AG04449 (cell line): ENCODE data around the gene METTL24.

Experiments used
- CTCF ChIA-PET: fragments of 350-600 bp; formaldehyde crosslinking; extraction: SDS; loops from one replicate; lab custom pipeline; 2021; ENCODE audit warnings: antibody characterized with exemption; lab: Yijun Ruan, JAX
- POLR2A ChIA-PET: fragments of 400-600, 350-600 bp; formaldehyde crosslinking; extraction: SDS; loops from one replicate; lab custom pipeline; 2020; ENCODE audit warnings: antibody characterized with exemption, inconsistent platforms; lab: Yijun Ruan, JAX
- DNase-seq: peaks from one replicate; pipeline ENCODE4 v3.0.0-alpha.2; 2010; ENCODE audit warnings: low read depth, low spot score
- H3K4me3 ChIP-seq: 2 replicates; pipeline ENCODE4 v1.5.1; 2011; ENCODE audit warnings: low read depth, mild to moderate bottlenecking, control low read depth, low read length
- CTCF ChIP-seq: IDR thresholded peaks from one replicate; pipeline ENCODE4 v1.5.1; 2011; ENCODE audit warnings: mild to moderate bottlenecking, moderate library complexity, low read length, control low read depth, inconsistent platforms; ENCODE audit not compliant: insufficient read depth; ENCODE audit errors: missing control alignments

The METTL24 gene

GRCh38 chr6:110358553-110359160 lies 508 bp upstream of the METTL24 start:
- no peak overlapping the region; the same call in 1 of the 2 replicates for H3K4me3 ChIP-seq
- POLR2A ChIA-PET = no interaction called here
- DNase-seq = no peak
- TF ChIP-seq CTCF = no peak
- CTCF ChIA-PET = interaction anchor here (1.8 kb wide), 1 partner anchor 11 kb away, joined by 4 read pairs; no protein-coding TSS in a partner anchor

GRCh38 chr6:110357298-110357663 lies 868 bp downstream of the METTL24 start:
- no peak for TF ChIP-seq CTCF
- H3K4me3 ChIP-seq = peak overlapping the region; percentile 40
- no peak for DNase-seq
- CTCF ChIA-PET = no interaction called here
- POLR2A ChIA-PET = interaction anchor here (0.7 kb wide), 1 partner anchor 917 kb away, joined by 3 read pairs; the partner anchor contains the start of genes PPIL6 and SMPD2

GRCh38 chr6:110356778-110357177 lies 1.4 kb downstream of the METTL24 start:
- TF ChIP-seq CTCF = no peak
- H3K4me3 ChIP-seq = no peak overlapping the region
- no peak for DNase-seq
- CTCF ChIA-PET = no interaction called here
- POLR2A ChIA-PET = no interaction called here

GRCh38 chr6:110355727-110356126 lies 2.4 kb downstream of the METTL24 start:
- CTCF ChIA-PET = no interaction called here
- POLR2A ChIA-PET = no interaction called here
- TF ChIP-seq CTCF = no peak
- DNase-seq = no peak
- H3K4me3 ChIP-seq = no peak overlapping the region

- POLR2A ChIA-PET = no interaction called here
- CTCF ChIA-PET = no interaction called here
- H3K4me3 ChIP-seq = no peak overlapping the region
- no peak for TF ChIP-seq CTCF
- DNase-seq = no peak
These were observed 3.1 kb downstream of the METTL24 start for GRCh38 chr6:110355022-110355421.

GRCh38 chr6:110354153-110354552 lies 4.0 kb downstream of the METTL24 start:
- ChIA-PET CTCF (interaction anchor here (1.1 kb wide), 1 partner anchor 13 kb away, joined by 3 read pairs; no protein-coding TSS in a partner anchor), POLR2A (no interaction called here)
- DNase-seq = no peak
- no peak for TF ChIP-seq CTCF
- no peak overlapping the region for H3K4me3 ChIP-seq
